HG03064 (cell line): ENCODE results near the gene SERPINB12.

Source experiments
- ATAC-seq: cut with Tn5 transposase; IDR thresholded peaks from one replicate; pipeline ENCODE4 v1.9.1; 2021; ENCODE audit warnings: low read depth; ENCODE audit not compliant: unreplicated experiment

Gene SERPINB12

GRCh38 chr18:63591725-63592124 lies 49.6 kb downstream of the SERPINB12 start:
- no peak for ATAC-seq

GRCh38 chr18:63592471-63592870 lies 50.3 kb downstream of the SERPINB12 start:
- ATAC-seq = no peak

DNA sequence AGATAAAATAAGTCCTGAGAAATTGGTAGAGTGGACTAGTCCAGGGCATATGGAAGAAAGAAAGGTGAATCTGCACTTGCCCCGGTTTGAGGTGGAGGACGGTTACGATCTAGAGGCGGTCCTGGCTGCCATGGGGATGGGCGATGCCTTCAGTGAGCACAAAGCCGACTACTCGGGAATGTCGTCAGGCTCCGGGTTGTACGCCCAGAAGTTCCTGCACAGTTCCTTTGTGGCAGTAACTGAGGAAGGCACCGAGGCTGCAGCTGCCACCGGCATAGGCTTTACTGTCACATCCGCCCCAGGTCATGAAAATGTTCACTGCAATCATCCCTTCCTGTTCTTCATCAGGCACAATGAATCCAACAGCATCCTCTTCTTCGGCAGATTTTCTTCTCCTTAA lies 54.8 kb downstream of the SERPINB12 start:
- ATAC-seq = no peak

DNA sequence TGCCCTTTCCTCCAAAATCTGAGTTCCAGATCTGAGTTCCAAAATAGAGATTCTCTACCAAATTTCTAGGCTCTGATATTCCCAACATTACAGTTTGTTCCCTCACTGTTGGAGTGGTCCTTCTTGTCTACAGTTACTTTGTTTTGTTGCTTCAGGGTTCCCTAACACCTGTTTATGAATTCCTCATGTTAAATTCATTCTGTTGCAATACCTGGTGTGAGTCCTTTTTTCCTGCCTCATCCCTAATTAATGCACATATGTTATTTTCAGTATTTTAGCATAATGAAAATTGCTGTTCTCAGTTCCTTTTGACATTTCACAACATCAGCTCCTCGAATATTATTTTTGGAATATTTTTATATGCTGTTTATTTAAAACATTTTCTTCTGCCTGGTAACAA lies 61.2 kb downstream of the SERPINB12 start:
- ATAC-seq = no peak

- peak; percentile 98 for ATAC-seq
These were observed 61.6 kb downstream of the SERPINB12 start for GRCh38 chr18:63603772-63604171.

DNA sequence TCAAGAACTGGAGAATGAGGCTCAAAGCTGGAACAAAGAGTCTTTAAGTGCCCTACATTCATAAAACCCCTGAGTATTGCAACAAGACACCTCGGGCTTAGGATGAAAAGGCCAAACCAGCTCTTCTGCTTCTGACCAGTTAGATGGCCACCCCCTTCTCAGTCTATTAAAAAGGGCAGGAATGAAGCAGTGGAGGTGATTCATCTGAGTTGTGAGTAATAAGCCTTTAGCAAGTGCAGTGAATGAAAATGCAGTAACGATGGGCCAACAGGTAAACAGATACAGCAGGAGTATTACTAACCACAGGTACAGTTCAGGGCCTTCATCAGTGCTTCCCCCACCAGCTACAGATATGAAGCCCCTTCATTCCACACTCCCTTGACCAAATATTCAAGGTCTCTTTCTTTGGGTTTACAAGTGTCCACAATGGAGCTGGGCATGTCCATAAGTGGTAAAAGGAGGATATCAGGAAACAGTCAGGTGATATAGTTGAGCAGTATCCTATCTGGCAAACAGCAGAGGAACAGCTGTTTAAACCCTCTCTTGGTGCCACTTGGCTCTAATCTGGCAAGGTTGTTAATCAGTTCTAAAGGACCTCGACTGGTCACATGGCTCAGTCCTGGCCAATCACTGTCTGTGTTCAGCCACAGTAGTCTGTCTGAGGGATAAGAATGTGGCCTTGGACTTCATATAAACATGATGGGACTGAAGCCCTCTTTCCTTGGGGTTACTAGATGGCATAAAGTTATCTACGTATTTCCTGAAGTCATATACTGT lies 62.8 kb downstream of the SERPINB12 start:
- ATAC-seq = no peak

DNA sequence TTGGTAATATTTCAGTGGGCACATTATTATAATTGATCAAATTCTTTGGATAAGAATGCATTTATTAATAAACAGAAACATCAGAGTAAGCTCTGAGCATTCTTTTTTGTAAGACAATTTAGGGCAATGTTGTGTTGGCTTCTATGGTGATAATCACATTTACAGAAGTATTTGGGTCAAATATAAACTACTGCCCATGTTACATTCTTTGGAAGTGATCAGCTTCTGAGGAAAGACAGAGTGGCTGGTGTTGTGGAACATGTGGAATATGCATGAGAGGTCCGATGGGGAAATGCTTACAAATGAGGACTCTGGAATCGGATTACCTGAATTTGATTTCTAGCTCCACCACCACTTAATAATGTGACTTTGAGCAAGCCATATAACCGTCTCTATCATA lies 64.4 kb downstream of the SERPINB12 start:
- ATAC-seq = no peak

DNA sequence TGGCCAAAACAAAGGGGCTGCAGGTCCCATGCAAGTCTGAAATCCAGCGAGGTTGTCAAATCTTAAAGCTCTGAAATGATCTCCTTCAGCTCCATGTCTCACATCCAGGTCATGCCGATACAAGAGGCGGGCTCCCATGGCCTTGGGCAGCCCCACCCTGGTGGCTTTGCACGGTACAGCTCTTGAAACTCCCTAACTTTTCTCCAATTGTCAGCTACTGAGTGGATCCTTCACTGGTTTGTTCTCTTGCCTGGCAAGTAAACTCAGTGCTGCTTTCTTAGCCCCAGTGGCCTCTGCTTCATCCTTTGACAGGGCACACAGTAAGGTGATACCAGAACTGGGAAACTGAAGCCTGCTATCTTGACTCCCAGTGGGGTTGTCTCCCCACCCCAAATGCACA lies 71.3 kb downstream of the SERPINB12 start:
- no peak for ATAC-seq

DNA sequence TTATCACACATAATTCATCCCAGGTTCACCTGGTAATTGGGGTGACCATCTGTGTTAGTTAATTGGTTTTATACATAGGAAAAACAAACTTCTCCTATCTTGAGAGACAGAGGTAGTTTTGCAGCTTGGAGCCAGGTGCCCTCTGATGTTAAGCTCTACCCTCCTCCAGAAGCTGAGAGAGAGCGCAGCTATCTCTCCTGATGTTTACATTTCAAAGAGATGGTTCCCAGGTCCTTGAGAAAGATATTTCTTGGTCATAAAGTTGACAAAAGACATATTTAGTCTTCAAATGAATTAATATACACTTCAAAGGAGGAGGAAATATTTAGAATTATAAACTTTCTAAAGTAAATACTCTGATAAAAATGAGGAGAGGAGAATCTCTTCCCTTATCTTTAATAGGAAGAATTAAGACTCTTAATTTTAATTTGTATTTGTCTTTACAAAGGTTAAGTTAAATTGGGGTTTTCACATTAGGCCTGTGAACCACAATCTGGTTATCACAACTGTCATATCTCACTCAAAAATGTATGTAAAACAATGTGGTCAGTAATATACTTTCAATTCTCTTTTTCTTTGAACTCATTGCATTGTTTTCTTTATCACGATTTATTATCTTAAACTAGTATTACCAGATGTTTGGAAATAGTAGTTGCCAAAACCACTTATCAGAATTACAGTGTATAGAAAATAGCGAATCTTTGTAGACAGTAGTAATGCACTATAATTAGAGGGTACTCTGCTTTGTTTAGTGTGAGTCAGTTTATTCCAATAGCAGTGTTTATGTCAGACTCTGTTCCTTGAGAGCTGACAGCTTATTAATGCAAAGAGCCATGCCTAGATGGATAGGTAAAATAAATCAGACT lies 75.1 kb downstream of the SERPINB12 start:
- ATAC-seq = peak; percentile 57

DNA sequence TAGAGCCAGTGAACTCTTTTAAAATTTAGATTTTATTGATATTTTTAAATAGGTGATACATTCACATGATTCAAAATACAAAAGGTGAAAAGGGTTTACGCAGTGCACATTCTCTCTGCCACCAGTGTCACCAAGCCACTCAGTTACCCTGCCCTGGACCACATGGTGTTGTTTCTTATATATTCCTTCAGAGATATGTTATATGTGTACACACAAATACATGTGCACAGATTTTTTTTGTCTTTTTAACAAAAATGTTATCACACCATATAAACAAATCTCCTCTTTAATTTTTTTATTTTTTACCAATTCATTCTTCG lies 75.7 kb downstream of the SERPINB12 start:
- no peak for ATAC-seq
